Stimulated activated naive B cell treated with anti-CD40 and anti-IgM and Interleukin-4, amounts not matched to agents 10 μg/mL and 1 μg/mL and 100 μg/mL, for 72 hours (primary cell): Measurements from ENCODE around the gene HNRNPM.
A peak's percentile ranks its signal among the peaks of the same experiment; 100 is the strongest.
"Not testable (repeated sequence)": the region's sequence is repeated elsewhere in the genome, so short reads cannot be mapped to it uniquely, and the experiment has no call there.

Experiments
- ATAC-seq, 2 donors: fragments of 150-1000 bp; cut with Tn5 transposase; replicated peaks; 2 replicates each; pipeline ENCODE4 v1.10.0; 2021; ENCODE audit warnings: moderate library complexity in 1 of 2
- DNase-seq: peaks from one replicate; pipeline ENCODE4 v3.0.0; 2021
- H3K27ac Mint-ChIP-seq: one replicate; pipeline ENCODE4 v1.8.0; 2022; ENCODE audit warnings: mild to moderate bottlenecking, mixed read lengths
- H3K27me3 Mint-ChIP-seq, 2 donors: one replicate each; pipeline ENCODE4 v1.8.0; 2022; ENCODE audit warnings: mixed read lengths in 2 of 2
- H3K36me3 Mint-ChIP-seq, 2 donors: one replicate each; pipeline ENCODE4 v1.8.0; 2022; ENCODE audit warnings: mixed read lengths in 2 of 2, mild to moderate bottlenecking in 1 of 2
- H3K4me1 Mint-ChIP-seq, 2 donors: one replicate each; pipeline ENCODE4 v1.8.0; 2022; ENCODE audit warnings: mixed read lengths in 2 of 2, mild to moderate bottlenecking in 1 of 2
- H3K4me3 Mint-ChIP-seq, 2 donors: one replicate each; pipeline ENCODE4 v1.8.0; 2022; ENCODE audit warnings: mild to moderate bottlenecking in 2 of 2, mixed read lengths in 2 of 2, moderate library complexity in 1 of 2
- H3K9me3 Mint-ChIP-seq, 2 donors: one replicate each; pipeline ENCODE4 v1.8.0; 2022; ENCODE audit warnings: mixed read lengths in 2 of 2, mild to moderate bottlenecking in 1 of 2

HNRNPM gene

GRCh38 chr19:8444677-8445487, at the start of gene HNRNPM:
TSS of gene HNRNPM (plus strand) at chr19:8444975. CDS start at chr19:8444999, 24 bp downstream.
- H3K27ac Mint-ChIP-seq = peak within 1 kb of the TSS; percentile 99
- H3K4me3 Mint-ChIP-seq = peak within 1 kb of the TSS; percentile 92 to 98
- H3K4me1 Mint-ChIP-seq = peaks cover 24 to 38% of the 10 kb centered on the region in 2 donors
- ATAC-seq (peak; percentile 91 to 95), DNase-seq (peak; percentile 100)
- peaks cover 15 to 30% of the 10 kb centered on the region in 2 donors for H3K36me3 Mint-ChIP-seq
- H3K27me3 Mint-ChIP-seq = no peaks in the 10 kb centered on the region
- no peaks in the 10 kb centered on the region for H3K9me3 Mint-ChIP-seq

- Mint-ChIP-seq H3K27me3 (no peaks in the 10 kb centered on the region), H3K9me3 (no peaks in the 10 kb centered on the region), H3K27ac (no peak overlapping the region)
These were observed 49.1 kb upstream of the HNRNPM start for GRCh38 chr19:8395621-8396082.

GRCh38 chr19:8396185-8396562, 48.6 kb upstream of the HNRNPM start:
- peaks cover 21 to 34% of the 10 kb centered on the region in 2 donors for H3K36me3 Mint-ChIP-seq
- DNase-seq (no peak), ATAC-seq (no peak)
- H3K27me3 Mint-ChIP-seq = no peaks in the 10 kb centered on the region
- peaks cover 37 to 65% of the 10 kb centered on the region in 2 donors for H3K4me1 Mint-ChIP-seq
- peak overlapping the region; percentile 20 for H3K27ac Mint-ChIP-seq
- no peaks in the 10 kb centered on the region for H3K9me3 Mint-ChIP-seq
- no peak overlapping the region for H3K4me3 Mint-ChIP-seq

More at GRCh38 chr19:8395621-8396082, 49.1 kb upstream of the HNRNPM start:
- Mint-ChIP-seq H3K4me1 (peaks cover 40 to 70% of the 10 kb centered on the region in 2 donors), H3K36me3 (peaks cover 21 to 34% of the 10 kb centered on the region in 2 donors), H3K4me3 (no peak overlapping the region)
- no peak for ATAC-seq
- no peak for DNase-seq

- H3K9me3 Mint-ChIP-seq = no peaks in the 10 kb centered on the region
- no peak overlapping the region for H3K4me3 Mint-ChIP-seq
- ATAC-seq (peak; percentile 78 to 84), DNase-seq (peak; percentile 31)
- H3K4me1 Mint-ChIP-seq = peaks cover 36 to 60% of the 10 kb centered on the region in 2 donors
- H3K27ac Mint-ChIP-seq = peak overlapping the region; percentile 68
- no peaks in the 10 kb centered on the region for H3K27me3 Mint-ChIP-seq
- peaks cover 24 to 36% of the 10 kb centered on the region in 2 donors for H3K36me3 Mint-ChIP-seq
These were observed 48.1 kb upstream of the HNRNPM start for GRCh38 chr19:8396563-8397203.

GRCh38 chr19:8397271-8397670, 47.5 kb upstream of the HNRNPM start:
- no peak for DNase-seq
- Mint-ChIP-seq H3K4me1 (peaks cover 33 to 54% of the 10 kb centered on the region in 2 donors), H3K4me3 (no peak overlapping the region), H3K27ac (peak overlapping the region; percentile 68), H3K36me3 (peaks cover 29 to 41% of the 10 kb centered on the region in 2 donors), H3K27me3 (no peaks in the 10 kb centered on the region), H3K9me3 (no peaks in the 10 kb centered on the region)
- ATAC-seq = no peak

GRCh38 chr19:8397746-8398310, 46.9 kb upstream of the HNRNPM start:
- DNase-seq = no peak
- no peak overlapping the region for H3K27ac Mint-ChIP-seq

GRCh38 chr19:8398311-8398771, 46.4 kb upstream of the HNRNPM start:
- DNase-seq = no peak
- H3K4me3 Mint-ChIP-seq = no peak overlapping the region
- peaks cover 27 to 45% of the 10 kb centered on the region in 2 donors for H3K4me1 Mint-ChIP-seq
- H3K27me3 Mint-ChIP-seq = no peaks in the 10 kb centered on the region
- H3K27ac Mint-ChIP-seq = no peak overlapping the region
- no peak for ATAC-seq
- no peaks in the 10 kb centered on the region for H3K9me3 Mint-ChIP-seq
- peaks cover 38 to 47% of the 10 kb centered on the region in 2 donors for H3K36me3 Mint-ChIP-seq

More at GRCh38 chr19:8397746-8398310, 46.9 kb upstream of the HNRNPM start:
- Mint-ChIP-seq H3K4me1 (peaks cover 32 to 50% of the 10 kb centered on the region in 2 donors), H3K4me3 (no peak overlapping the region), H3K9me3 (no peaks in the 10 kb centered on the region), H3K36me3 (peaks cover 34 to 46% of the 10 kb centered on the region in 2 donors), H3K27me3 (no peaks in the 10 kb centered on the region)
- no peak for ATAC-seq

GRCh38 chr19:8399681-8400188, 45.0 kb upstream of the HNRNPM start:
- DNase-seq (no peak), ATAC-seq (no peak)
- Mint-ChIP-seq H3K27ac (no peak overlapping the region), H3K4me1 (peaks cover 24 to 31% of the 10 kb centered on the region in 2 donors), H3K27me3 (no peaks in the 10 kb centered on the region), H3K4me3 (no peak overlapping the region), H3K36me3 (peaks cover 44 to 56% of the 10 kb centered on the region in 2 donors), H3K9me3 (no peaks in the 10 kb centered on the region)

- Mint-ChIP-seq H3K27ac (peak overlapping the region; percentile 38), H3K27me3 (no peaks in the 10 kb centered on the region), H3K4me1 (peaks cover 14 to 19% of the 10 kb centered on the region in 2 donors), H3K36me3 (peaks cover 43 to 56% of the 10 kb centered on the region in 2 donors), H3K4me3 (no peak overlapping the region), H3K9me3 (no peaks in the 10 kb centered on the region)
- no peak for ATAC-seq
- no peak for DNase-seq
These were observed 42.8 kb upstream of the HNRNPM start for GRCh38 chr19:8401981-8402411.

GRCh38 chr19:8403098-8403819, 41.5 kb upstream of the HNRNPM start:
- H3K27ac Mint-ChIP-seq = no peak overlapping the region

GRCh38 chr19:8403820-8404109, 41.0 kb upstream of the HNRNPM start:
- Mint-ChIP-seq H3K4me3 (no peak overlapping the region), H3K27me3 (no peaks in the 10 kb centered on the region), H3K9me3 (no peaks in the 10 kb centered on the region), H3K27ac (no peak overlapping the region), H3K36me3 (peaks cover 40 to 52% of the 10 kb centered on the region in 2 donors), H3K4me1 (peaks cover 7 to 14% of the 10 kb centered on the region in 2 donors)
- DNase-seq = no peak
- no peak for ATAC-seq

More at GRCh38 chr19:8403098-8403819, 41.5 kb upstream of the HNRNPM start:
- no peak for ATAC-seq
- peaks cover 40 to 52% of the 10 kb centered on the region in 2 donors for H3K36me3 Mint-ChIP-seq
- no peak overlapping the region for H3K4me3 Mint-ChIP-seq
- H3K4me1 Mint-ChIP-seq = peaks cover 8 to 14% of the 10 kb centered on the region in 2 donors
- no peak for DNase-seq
- no peaks in the 10 kb centered on the region for H3K9me3 Mint-ChIP-seq
- H3K27me3 Mint-ChIP-seq = no peaks in the 10 kb centered on the region

GRCh38 chr19:8404391-8405151, 40.2 kb upstream of the HNRNPM start:
- peaks cover 39 to 47% of the 10 kb centered on the region in 2 donors for H3K36me3 Mint-ChIP-seq
- no peaks in the 10 kb centered on the region for H3K27me3 Mint-ChIP-seq
- H3K27ac Mint-ChIP-seq = no peak overlapping the region
- no peak overlapping the region for H3K4me3 Mint-ChIP-seq
- ATAC-seq = no peak
- no peaks in the 10 kb centered on the region for H3K9me3 Mint-ChIP-seq
- peaks cover 6 to 11% of the 10 kb centered on the region in 2 donors for H3K4me1 Mint-ChIP-seq
- no peak for DNase-seq

GRCh38 chr19:8410718-8411117, 34.1 kb upstream of the HNRNPM start:
- not testable (repeated sequence) for H3K36me3 Mint-ChIP-seq, H3K9me3 Mint-ChIP-seq, H3K4me3 Mint-ChIP-seq, H3K4me1 Mint-ChIP-seq, H3K27me3 Mint-ChIP-seq, ATAC-seq, DNase-seq, H3K27ac Mint-ChIP-seq
